Sigmoid colon (tissue), 4 donors: ENCODE data around the gene FNDC11.

ENCODE experiments used
- POLR2AphosphoS5 ChIP-seq, 4 donors: sonication (generic); formaldehyde crosslinking; IDR thresholded peaks; one replicate each; pipeline ENCODE4 v1.6.1; 2017; ENCODE audit warnings: antibody characterized with exemption in 4 of 4
- TF ChIP-seq, protein P1 (sequence below), 4 experiments: fragments of 450-650 bp in 3 of 4; fragments of 200-600 bp in 1 of 4; IDR thresholded peaks; one replicate each; pipeline ENCODE4 v1.5.1; 2016 to 2019; ENCODE audit warnings: antibody characterized with exemption in 4 of 4, mild to moderate bottlenecking in 3 of 4, moderate library complexity in 2 of 4

DNA sequence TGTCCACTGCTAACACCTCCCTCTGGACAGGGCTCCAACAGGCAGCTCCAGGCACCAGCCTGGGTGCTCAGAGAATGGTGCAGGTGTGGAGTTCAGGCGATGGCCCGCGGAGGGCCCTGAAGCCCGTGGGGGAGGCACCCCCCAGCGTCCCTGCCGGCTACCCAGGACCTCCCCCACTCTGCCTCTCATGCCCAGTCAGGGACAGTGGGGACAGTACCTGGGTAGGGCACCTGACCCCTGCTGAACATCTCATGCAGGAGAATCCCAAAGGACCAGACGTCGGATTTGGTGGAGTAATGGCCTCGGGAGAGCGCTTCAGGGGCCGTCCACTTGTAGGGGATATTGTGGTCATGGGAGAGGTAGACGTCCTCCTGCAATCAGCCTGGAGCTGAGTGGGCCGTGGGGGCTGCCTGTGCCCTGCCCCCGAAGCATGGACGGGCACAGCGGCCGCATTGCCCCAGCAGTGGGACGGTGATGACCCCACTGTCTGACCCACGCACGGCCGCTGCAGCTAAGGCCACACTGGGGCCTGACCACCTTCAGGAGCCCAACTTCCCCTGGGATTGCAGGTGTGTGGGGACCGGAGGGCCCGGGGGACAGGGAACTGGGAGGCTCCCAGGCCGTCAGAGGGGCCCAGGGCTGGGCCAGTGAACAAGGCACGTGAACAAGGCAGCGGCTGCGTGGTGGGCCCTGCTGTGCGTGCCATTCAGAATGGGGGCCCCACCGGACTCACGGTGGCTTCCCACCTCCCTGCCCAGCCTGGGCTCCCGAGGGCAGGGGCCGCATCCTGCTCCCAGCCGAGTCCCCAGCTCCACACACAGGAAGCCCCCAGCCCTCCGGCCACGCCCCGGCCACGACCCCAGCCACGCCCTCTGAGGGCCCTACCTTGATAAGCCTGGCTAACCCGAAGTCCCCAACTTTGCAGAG is 23.8 kb upstream of the FNDC11 start:
- TF ChIP-seq, protein P1, sequence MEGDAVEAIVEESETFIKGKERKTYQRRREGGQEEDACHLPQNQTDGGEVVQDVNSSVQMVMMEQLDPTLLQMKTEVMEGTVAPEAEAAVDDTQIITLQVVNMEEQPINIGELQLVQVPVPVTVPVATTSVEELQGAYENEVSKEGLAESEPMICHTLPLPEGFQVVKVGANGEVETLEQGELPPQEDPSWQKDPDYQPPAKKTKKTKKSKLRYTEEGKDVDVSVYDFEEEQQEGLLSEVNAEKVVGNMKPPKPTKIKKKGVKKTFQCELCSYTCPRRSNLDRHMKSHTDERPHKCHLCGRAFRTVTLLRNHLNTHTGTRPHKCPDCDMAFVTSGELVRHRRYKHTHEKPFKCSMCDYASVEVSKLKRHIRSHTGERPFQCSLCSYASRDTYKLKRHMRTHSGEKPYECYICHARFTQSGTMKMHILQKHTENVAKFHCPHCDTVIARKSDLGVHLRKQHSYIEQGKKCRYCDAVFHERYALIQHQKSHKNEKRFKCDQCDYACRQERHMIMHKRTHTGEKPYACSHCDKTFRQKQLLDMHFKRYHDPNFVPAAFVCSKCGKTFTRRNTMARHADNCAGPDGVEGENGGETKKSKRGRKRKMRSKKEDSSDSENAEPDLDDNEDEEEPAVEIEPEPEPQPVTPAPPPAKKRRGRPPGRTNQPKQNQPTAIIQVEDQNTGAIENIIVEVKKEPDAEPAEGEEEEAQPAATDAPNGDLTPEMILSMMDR (IDR thresholded peaks at IDR 0.05): no peak
- TF ChIP-seq POLR2AphosphoS5 (IDR thresholded peaks at IDR 0.05): no peak
